GM12875 (cell line): ENCODE data around the gene RPTOR.

Source experiments
- H3K4me3 ChIP-seq: one replicate; pipeline ENCODE4 v1.5.1; 2011; ENCODE audit warnings: low read depth, low read length, control low read depth
- CTCF ChIP-seq: IDR thresholded peaks from 2 replicates; pipeline ENCODE4 v1.5.1; 2011; ENCODE audit warnings: low read depth, mild to moderate bottlenecking, control low read depth, inconsistent platforms, low read length, moderate library complexity, borderline replicate concordance; ENCODE audit not compliant: insufficient read depth

RPTOR gene

GRCh38 chr17:80866050-80866793 is 321.6 kb downstream of the RPTOR start:
- no peak overlapping the region for H3K4me3 ChIP-seq
- peak; percentile 65 for TF ChIP-seq CTCF

- H3K4me3 ChIP-seq, result no peak overlapping the region
- TF ChIP-seq CTCF, result no peak
These were observed 323.5 kb downstream of the RPTOR start for GRCh38 chr17:80868022-80868609.

GRCh38 chr17:80869481-80870145 is 325.0 kb downstream of the RPTOR start:
- no peak overlapping the region for H3K4me3 ChIP-seq
- no peak for TF ChIP-seq CTCF

- no peak for TF ChIP-seq CTCF
These were observed 325.8 kb downstream of the RPTOR start for GRCh38 chr17:80870401-80870800.

GRCh38 chr17:80871341-80871740 is 326.7 kb downstream of the RPTOR start:
- no peak overlapping the region for H3K4me3 ChIP-seq
- no peak for TF ChIP-seq CTCF

More at GRCh38 chr17:80870401-80870800, 325.8 kb downstream of the RPTOR start:
- no peak overlapping the region for H3K4me3 ChIP-seq

- no peak for TF ChIP-seq CTCF
These were observed 327.4 kb downstream of the RPTOR start for GRCh38 chr17:80872001-80872500.

More at GRCh38 chr17:80872001-80872500, 327.4 kb downstream of the RPTOR start:
- H3K4me3 ChIP-seq, result no peak overlapping the region
